H4 (cell line): ENCODE data around the gene TYW1. TPM values are rescaled to one million over a fixed set of nuclear protein-coding genes. Genes with fewer than 3 reads are reported as not detected.
"Not testable (repeated sequence)": the region's sequence is repeated elsewhere in the genome, so short reads cannot be mapped to it uniquely, and the experiment has no call there.

ENCODE experiments used
- DNase-seq: peaks from one replicate; pipeline ENCODE4 v3.0.0-alpha.2; 2015; ENCODE audit warnings: low spot score
- total RNA-seq: library from RNA; depleted of rRNA; stranded (reverse); fragments of >200 nt; shearing (Covaris generic); gene quantifications from 2 replicates; pipeline ENCODE4 v1.2.3, GENCODE V29; 2014; rRNA removed

Gene TYW1
- total RNA-seq, 1 experiment from 2014 or later = 35.9 TPM

- DNase-seq = no peak
Observed at GRCh38 chr7:67251986-67252558, 255.4 kb downstream of the TYW1 start.

GRCh38 chr7:67255076-67255475 is 258.4 kb downstream of the TYW1 start:
- DNase-seq = not testable (repeated sequence)

- DNase-seq = not testable (repeated sequence)
Observed at GRCh38 chr7:67257779-67258178, 261.1 kb downstream of the TYW1 start.

DNA sequence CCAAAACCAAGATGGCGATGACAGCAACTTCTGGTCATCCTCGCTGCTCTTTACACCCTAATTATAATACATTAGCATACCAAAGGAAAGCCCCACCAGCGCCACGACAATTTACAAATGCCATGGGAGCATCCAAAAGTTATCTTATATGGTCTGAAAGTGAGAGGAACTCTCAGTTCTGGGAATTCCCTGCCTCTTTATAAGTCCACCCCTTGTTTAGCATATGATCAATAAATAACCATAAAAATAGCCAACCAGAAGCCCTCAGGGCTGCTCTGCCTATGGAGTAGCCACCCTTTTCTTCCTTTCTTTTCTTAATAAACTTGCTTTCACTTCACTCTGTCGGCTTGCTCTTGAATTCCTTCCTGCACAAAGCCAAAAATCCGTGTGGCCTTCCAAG is 262.7 kb downstream of the TYW1 start:
- DNase-seq = not testable (repeated sequence)

GRCh38 chr7:67260166-67260586 is 263.5 kb downstream of the TYW1 start:
- DNase-seq = not testable (repeated sequence)

- not testable (repeated sequence) for DNase-seq
Observed at GRCh38 chr7:67264000-67264399, 267.4 kb downstream of the TYW1 start.

- not testable (repeated sequence) for DNase-seq
Observed at GRCh38 chr7:67266070-67266469, 269.4 kb downstream of the TYW1 start.

DNA sequence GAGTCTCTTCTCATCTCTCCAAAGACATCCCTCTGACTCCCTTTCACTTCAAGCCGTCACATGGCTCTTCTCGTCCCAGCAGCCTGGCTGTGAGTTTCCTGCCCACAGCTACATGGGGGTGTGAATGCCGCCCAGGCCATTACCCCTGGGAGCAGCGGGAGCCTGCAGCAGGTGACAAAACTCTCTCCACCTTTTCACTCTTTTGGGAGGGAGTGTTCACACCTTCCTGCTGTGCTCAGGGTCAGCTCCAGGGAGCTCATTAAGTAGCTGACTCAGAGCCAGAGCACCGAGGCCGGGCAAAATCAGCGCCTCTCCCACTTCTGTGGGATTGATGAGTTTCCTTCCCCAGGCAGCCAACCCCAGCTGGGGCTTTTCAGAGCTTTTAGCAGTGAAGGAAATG is 271.3 kb downstream of the TYW1 start:
- DNase-seq = no peak

- DNase-seq = not testable (repeated sequence)
Observed at GRCh38 chr7:67269916-67270315, 273.3 kb downstream of the TYW1 start.

Other genes starting within 250 kb of the TYW1 start
- gene TMEM248, start 75.6 kb upstream of the TYW1 start, total RNA-seq = 117 and 142 TPM in 2 replicates
- gene SBDS, start 1.2 kb upstream of the TYW1 start, total RNA-seq = 62.8 and 76.6 TPM in 2 replicates